GM19099 (cell line): Measurements from ENCODE around the gene GPR39.

Source experiments
- POLR2A ChIP-seq: IDR thresholded peaks from 3 replicates; pipeline ENCODE4 v1.6.1; 2011; ENCODE audit warnings: low read depth; ENCODE audit not compliant: insufficient read length; ENCODE audit errors: extremely low read depth

The GPR39 gene

DNA sequence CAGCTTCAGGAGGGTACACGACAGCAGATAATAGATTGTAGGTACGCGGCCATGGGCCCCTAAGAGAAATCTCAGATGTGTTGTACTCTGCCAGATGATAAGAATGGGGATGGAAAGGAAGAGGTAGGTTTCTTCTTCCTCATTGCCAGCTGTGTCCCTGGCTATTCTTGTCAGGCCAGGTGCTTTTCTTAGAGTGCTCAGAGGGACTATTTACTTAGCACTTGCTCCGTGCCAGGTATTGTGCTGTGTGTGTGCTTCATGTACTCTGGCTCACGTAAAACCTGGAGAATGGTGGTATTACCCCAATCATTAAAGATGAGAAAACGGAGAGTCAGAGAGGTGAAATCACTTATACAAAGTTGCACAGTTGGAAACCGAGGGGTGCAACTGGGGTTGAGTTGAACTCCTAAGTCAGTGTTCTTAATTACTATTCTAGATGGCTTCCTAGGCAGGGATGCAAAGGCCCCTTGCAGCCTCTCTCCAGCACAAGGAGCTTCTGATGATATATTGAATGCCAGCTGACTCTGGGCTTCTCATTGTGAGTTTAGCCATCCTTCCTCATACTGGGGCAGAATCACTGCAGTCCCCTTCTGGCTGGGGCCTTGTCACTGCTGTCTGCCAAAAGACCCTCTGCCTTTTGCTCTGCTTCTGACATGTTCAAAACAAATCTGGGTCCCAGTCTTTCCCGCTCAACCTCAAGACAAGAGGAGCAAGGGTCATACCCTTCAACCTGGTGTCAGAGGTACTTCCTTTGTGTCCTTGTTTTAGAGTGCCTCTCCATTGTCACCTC, 192.7 kb downstream of the GPR39 start:
- TF ChIP-seq POLR2A: no peak

DNA sequence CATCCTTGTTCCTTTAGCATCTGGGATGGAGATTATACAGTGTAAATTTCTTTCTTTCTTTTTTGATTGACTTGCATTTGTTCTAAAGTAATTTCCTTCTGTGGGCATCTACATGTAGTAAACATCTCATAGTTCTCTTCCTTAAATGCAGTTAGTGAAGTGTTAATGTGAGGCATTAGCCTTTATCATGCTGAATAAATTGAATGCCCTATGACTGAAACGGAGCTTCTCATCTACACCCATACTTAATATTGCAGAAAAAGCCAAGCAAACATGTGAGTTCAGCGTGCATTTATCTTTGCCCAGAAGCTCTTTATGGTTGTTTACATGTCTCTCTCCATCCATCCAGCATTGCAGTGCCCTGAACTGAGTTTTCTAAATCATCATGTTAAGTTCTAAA, 195.1 kb downstream of the GPR39 start:
- TF ChIP-seq POLR2A: no peak

DNA sequence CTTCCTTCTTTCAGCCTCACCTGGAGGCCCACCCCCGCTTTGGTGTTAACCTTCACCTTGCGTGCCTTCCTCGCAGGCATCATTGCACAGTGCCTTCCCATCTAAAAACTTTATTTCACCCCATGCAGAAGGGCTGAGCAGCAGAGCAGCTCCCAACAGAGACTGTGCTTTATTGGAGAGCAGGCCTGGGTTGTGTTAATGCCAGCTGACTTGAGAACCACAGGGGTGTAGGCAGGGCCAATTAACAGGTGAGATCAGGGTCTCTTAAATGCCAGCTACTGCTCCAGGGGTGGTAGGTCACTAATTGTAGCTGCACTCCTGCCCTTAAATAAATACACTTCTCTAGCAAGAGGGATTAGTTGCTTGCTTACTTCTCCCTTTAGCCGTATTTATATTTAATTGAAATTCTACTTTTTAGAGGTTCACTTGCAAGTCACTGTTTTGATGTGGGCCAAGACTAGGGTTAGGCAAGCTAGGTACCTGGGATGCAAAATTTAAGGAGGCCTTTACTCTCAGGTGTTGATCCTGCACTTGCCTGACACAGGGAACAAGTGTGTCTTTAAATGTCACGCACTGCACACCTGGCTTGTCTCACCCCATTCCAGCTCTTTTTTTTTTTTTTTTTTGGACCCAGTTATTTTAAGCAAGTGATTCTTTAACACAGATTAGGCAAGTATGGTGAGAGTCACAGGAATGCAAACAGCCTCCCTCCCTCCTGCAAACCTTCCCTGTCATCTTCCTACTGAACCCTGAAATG, 198.9 kb downstream of the GPR39 start:
- TF ChIP-seq POLR2A: no peak

DNA sequence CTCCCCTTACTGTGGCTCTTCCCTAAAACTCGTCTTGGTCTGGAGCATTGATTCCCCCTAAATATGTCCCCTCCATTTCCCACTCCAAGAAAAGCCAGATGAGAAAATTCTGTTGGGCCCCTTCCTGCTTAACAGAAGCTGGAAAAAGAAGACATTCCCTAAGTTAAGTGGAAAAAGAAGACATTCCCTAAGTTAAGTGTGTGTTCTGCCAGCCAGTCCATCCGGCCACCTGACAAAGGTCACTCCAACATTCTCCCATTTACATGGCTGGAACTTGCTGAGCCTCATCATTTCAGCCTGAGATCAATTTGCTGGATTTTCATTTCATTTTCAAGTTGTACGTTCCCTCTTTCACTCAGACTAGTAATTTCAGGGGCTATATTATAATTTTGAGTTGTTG, 201.4 kb downstream of the GPR39 start:
- TF ChIP-seq POLR2A: no peak

DNA sequence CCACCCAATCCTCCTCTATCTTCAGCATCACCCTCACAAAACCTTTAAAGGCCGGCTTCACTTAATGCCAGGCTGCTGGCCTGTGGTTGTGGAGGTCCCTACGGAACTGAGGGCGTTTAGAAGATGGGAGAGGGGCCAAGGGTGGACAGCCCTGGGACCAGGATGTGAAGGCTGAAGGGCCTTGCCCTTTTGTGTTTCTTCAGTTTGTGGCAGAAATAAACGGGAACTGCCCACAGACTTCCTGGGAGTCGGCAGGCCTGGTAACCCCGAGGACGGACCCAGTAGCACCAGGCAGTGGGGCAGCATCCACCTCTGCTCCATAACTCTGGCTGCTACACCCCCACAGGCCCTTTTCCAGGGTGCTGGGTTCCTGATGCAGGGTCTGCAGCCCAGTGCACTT, 202.1 kb downstream of the GPR39 start:
- no peak for TF ChIP-seq POLR2A

DNA sequence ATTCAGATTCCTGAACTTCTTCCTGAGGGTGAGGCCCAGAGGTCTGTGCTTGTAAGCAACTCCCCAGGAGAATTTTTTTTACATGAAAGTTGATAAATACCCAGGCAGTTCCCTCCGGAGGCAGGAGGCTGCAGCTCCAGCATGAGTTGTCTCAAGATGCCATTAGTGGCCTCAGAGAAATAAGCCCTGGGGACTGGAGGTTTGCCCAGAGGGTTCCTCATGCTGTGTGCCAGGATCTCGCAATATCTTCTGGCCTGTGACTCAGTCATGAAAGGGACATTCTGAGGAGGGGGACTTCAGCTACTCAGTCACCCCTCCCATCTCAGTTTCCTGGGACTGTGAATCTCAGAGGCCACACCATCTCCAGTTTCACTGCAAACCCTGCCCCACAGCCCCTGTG, 203.5 kb downstream of the GPR39 start:
- no peak for TF ChIP-seq POLR2A

DNA sequence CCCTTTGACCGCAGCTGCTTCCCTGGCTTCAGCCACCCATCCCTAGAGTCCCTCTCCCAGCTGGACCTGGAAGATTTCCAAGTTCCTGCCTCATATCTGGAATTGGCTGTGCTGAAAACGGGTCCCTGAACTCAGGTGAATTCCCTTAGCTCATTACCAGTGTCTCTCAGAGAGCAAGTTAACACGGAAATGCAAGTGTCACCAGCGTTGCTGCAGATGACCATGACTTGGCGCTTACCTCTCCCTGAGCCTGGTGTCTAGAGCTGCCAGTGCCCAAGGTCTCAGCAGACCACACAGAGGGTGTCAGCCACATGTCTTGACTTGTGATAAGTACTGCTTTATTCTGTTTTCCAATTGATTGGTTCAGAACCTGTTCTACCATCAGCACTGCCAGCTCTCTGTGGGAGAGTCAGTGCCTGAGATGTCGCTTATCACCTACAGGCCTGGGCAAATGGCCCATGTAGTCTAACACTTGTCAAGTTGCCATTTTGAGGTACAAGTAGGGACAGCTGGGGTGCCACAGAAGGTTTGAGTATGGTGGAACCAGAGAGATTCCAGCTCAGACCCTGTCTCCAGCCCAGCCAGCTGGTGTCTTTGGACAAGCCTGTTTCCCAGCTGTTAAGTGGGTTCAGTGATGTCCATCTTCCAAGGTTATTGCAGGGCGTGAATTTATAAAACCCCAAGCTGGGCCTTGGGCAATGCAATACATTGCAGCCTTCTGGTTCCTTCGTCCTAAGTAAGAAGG, 204.7 kb downstream of the GPR39 start:
- no peak for TF ChIP-seq POLR2A

DNA sequence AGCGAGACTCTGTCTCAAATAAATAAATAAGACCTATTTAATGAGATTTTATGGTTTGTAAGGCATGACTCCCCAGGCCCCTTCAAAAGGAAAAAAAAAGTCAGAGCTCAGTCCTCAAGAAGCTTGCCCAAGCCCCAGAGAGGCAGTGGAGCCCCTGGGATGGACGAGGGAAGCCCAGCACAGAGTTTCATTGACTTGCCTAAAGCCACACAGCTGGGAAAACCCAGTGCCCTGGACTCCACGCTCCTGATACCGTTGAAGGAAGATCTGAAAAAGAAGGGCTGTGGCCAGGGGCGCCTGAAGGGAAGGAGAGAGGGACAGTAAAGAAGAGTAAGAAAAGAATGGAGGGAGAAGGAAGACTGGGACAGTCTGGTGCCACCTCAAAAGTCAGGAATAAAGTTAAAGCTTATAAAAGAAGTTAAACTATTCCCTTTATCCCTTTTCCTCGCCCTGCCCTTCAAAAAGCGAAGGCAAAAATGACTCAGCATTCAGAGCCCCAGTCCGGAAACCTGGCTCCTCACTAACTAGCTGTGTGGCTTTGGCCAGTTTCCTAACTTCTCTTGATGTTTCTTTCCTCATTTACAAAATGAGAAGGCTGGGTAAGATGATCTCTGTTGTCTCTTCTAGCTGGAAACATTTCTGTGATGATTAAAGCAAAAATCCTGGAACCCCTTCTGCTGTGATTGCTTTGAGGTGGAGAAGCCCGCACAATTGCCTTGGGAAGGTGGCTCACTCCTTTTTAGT, 206.7 kb downstream of the GPR39 start:
- no peak for TF ChIP-seq POLR2A

DNA sequence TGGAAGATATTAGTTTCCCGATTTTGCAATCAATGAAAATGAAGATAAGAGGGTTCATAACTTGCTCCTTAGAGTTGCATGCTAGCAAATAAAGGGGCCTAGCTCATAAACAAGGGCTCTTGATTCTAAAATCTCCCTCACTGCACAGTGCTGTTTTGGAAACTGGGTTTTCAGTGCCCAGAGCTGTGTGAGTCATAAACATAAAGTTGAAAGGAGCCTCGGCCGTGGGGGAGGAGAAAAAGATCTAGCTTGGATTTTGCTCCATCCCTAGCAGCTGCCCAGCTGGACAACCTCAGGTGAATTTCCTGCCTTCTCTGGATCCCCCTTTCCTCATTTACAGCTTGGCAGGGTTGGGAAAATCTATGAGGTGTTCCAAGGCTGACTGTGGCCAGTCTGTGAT, 210.9 kb downstream of the GPR39 start:
- TF ChIP-seq POLR2A: no peak

DNA sequence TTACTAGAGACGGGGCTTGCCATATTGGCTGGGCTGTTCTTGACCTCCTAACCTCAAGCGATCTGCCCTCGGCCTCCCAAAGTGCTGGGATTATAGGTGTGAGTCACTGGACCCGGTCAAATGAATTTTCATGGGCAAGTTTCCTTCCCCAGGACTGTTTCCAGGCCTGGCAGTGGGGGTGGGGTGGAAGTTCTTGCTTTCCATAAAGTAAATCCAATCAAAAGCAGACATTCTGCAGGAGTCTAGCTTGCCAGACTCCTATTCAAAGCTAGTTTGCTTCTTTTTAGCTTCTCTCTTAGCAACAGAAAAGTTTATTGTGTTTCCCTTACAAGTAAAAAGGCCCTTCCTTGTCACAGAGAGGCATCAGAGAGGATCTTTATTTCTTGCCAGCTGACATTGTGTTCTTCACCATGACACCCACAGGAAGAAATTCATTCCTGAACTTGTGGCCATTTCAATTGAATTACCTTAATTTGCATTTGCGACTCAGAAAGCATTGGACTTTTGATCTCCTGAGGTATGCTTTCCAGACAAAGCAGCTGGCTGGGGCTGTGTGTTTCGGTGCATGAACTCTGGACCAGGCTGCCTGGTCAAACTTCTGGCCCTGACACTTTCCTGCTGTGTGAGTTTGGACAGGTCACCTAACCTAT, 215.5 kb downstream of the GPR39 start:
- TF ChIP-seq POLR2A: no peak

DNA sequence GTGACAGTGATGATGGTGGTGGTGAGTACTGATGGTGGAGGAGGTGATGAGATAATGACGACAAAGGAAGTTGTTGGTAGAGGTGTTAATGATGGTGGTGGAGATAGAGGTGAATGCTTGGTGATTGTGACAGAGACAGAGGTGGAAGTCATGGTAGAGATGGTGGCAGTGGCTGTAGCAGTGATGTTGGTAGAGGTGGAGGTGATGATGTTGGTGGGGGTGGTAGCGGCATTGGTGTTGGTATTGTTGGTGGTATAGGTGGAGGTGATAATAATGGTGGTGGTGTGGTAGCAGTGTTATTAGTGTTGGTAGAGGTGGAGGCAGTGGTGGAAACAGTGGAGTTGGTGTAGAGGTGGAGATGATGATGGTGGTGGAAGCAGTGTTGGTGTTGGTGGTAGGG, 217.0 kb downstream of the GPR39 start:
- TF ChIP-seq POLR2A: no peak

DNA sequence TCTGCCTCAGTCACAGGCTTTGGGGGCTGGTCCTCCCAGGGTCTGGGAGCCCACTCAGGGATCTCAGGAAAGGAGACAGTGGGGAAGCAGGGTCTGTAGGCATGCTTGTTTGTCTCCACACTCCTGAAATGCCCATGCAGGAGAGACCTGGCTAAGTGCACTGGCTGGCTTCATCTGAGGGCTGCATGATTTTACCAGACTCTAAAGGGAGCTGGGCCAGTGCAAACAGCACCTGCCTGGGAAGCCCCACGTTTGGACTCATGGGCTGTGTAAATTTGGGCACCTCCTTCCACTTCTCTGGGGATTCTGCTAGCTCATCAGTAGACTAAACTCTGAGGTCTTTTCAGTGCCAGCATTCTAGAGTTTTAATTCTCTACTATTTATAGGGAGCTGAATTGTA, 219.7 kb downstream of the GPR39 start:
- TF ChIP-seq POLR2A: no peak

DNA sequence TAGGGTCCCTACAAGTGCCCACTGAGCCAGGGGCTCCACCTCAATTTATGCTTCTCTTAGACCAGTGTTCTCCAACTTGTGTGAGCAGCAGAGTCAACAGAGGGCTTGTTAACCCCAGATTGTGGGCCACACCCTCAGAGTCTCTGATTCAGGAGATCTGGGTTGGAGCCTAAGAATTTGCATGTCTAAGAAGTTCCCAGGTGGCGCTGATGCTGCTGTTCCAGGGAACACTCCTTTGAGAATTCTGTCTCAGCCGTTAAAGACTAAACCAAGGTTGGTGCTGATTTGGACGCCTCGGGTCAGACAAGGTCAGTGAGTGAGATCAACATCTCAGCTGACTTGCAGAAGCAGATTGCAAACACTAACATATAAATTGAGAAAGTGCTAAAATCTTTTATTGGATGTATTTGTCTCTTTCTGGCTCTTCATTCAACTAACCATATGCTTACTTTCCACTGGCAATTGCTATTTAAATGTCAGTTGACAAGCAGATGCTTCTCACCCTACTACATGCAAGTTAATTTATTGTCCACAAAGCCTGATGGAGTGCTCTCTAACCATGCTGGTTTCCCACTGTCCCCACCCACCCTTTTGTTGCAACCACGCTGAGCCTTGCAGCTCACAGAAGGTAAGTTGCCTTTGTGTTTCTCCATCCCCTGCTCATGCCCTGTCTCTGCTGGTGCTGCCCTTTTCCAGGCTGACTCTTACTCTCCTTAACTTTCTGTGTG, 221.9 kb downstream of the GPR39 start:
- TF ChIP-seq POLR2A: no peak

DNA sequence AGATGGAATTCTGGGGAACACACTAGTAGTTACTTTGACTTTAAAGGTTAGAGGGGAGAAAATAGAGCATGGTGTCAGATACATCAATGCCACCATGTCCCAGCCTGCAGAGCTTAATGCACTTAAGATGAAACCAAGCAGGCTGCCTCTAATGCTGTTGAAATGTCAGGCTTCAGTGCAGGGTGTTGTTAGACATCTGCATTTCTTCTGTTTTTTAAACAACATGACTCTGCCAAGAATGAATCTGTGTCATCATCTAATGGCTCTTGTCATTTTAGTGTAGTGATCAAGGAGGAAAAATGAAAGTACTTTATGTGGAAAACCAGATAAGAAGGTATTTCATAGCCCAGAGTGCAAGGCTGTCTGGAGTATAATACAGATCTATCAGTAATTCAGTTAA, 223.5 kb downstream of the GPR39 start:
- no peak for TF ChIP-seq POLR2A
